Left lobe of liver (tissue), 2 donors: ENCODE results near the gene CTBP2. TPM values are rescaled to one million over a fixed set of nuclear protein-coding genes. Genes with fewer than 3 reads are reported as not detected.

Experiments
- ATAC-seq: fragments of 200-7000 bp; cut with Tn5 transposase; one replicate; pipeline ENCODE4 v1.9.1; 2020; ENCODE audit warnings: mild to moderate bottlenecking, moderate library complexity
- DNase-seq: peaks from one replicate; pipeline ENCODE4 v3.0.0-alpha.2; 2020; ENCODE audit warnings: low spot score
- total RNA-seq: library from RNA; stranded (reverse); gene quantifications from one replicate; pipeline ENCODE4 v1.2.1, GENCODE V29; 2021
- donor health status: DM: no; HTN: no; CAD: no; lungs with moderate emphysema.
- donor health status: DM: no; HTN: yes; CAD: no.

CTBP2 gene
- total RNA-seq, 1 donor from 2014 or later, result 5.8 TPM

DNA sequence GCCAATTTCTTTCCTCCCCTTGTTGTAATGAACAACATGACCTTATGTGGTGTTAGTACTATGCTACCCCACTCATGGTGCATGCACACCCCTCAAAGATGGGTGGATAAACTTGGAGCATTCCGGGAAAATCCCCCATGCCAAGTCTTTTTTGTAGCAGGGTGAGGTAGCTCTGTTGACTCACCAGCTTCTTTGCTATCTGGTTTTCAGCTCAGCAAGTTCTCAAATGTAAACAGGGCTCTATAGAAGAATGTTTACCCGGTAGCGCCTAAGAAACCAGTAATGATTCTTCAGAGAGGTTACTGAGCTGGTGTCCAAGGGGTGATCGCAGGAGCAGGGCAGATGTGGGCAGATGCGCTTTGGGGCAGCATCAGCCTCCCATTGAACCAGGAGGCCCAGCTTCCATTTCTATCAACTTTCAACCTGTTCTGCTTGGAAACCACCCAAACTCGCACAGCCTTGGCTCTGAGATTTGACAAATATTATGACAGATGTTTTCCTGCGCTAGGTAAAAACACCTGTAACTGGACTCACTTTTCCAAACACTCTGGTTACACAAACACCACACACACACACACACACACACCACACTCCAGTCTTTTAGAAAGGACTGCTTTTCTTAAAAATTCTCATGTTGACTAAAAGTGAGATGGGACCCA lies 130.7 kb downstream of the CTBP2 start:
- no peak for DNase-seq
- ATAC-seq, result no peak

DNA sequence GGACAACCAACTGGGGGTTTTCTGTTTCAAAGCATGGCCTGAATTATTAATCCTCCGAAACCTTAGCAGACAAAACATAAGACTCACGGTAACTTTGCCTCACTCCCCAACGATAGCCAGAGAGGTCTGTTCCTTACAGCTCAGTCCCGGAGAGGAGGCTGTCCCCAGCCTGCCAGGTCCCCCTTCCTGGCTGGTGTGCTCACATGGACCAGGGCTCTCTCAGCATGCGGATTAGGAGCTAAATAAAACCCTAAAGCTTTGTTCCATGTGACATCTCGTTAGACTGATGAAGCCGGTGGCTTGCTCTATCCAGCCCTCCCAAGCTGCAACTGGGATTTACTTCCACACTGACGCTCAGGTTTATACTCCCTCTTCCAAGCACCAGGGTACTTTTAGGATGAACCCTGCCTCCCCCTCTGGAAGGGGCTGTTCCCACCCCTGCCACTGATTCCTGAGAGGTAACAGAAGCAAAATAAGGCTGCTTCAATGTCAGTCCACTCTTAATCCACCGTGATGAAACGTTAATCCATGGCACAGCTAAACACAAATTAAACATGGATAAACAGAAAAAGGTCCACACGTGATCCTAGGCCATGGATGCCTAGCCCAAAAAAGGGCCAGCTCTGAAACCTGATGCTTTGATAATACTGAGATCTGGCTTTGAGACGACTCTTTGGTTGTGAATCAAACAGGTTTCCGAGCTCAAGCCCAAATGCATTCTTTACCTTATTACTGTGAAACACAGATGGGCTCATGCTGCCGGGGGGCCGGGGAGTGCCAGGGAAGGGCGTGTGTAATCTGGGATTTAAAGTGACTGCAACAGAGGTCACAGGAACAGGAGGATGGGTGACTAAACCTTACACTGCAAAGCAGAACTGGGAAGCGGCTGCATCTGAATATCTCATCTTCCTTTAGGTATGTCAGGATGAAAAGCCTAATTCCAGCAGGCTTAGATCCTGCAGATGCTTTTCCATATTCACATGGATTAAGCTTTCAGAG lies 132.2 kb downstream of the CTBP2 start:
- no peak for DNase-seq
- no peak for ATAC-seq

- no peak for DNase-seq
- no peak for ATAC-seq
Observed at GRCh38 chr10:125026974-125027735, 133.2 kb downstream of the CTBP2 start.

GRCh38 chr10:125026036-125026931 lies 134.1 kb downstream of the CTBP2 start:
- DNase-seq (no peak), ATAC-seq (no peak)

- DNase-seq (no peak), ATAC-seq (no peak)
Observed at GRCh38 chr10:125025341-125025740, 135.0 kb downstream of the CTBP2 start.

- DNase-seq (no peak), ATAC-seq (no peak)
Observed at GRCh38 chr10:125024497-125025234, 135.7 kb downstream of the CTBP2 start.

DNA sequence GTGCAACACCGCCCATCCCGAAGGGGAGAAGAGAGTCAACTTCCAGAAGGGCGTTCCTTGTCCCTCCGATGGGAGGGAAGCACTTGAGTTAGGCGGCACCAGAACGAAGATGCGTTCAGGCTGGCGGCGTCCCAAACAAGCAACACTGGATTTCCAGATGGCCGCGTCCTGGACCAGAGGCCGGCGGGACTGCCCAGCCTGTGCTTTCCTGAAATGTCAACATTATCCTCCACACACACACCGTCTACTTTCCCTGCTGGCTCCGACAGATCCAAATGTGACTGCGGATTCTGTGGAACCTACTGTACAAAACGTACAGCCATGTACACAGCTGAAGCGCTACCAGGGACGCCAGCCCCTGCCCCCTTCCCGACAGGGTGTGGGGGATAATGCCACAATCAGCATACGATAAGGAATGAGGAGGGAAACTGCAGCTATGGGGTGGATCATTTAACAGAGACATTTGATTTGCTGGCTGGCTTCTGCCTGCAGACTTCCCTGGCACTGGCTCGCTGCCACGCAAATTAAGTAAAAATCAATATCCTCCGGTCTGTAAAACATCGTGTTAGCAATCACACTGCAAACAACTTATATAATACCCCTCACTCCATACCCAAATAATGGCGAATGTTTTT lies 136.4 kb downstream of the CTBP2 start:
- DNase-seq (peak; percentile 75), ATAC-seq (peak; percentile 88)

GRCh38 chr10:125023255-125023654 lies 137.1 kb downstream of the CTBP2 start:
- DNase-seq (no peak), ATAC-seq (peak; percentile 19)

GRCh38 chr10:125022671-125023070 lies 137.7 kb downstream of the CTBP2 start:
- DNase-seq (no peak), ATAC-seq (no peak)

- ATAC-seq (no peak), DNase-seq (no peak)
Observed at GRCh38 chr10:125021686-125022344, 138.5 kb downstream of the CTBP2 start.

DNA sequence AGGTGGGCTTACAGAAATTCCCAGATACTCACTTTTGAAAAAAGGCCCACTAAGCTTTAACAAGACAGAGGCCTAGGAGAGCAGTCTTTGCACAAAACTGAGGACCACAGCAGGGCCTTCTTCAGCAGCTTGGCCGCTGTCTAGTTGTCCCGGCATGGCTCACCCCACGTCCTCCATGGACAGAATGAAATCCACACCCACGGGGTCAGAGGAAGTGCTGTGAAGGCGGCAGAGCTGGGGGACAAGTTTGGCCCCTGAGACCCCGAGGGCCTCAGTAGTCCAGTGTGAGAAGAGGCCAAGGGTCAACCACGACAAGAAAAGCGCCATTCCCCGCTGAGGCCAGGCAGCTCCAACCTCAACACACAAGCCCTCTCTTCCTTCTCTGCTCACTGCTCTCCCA lies 139.5 kb downstream of the CTBP2 start:
- no peak for DNase-seq
- ATAC-seq, result no peak

DNA sequence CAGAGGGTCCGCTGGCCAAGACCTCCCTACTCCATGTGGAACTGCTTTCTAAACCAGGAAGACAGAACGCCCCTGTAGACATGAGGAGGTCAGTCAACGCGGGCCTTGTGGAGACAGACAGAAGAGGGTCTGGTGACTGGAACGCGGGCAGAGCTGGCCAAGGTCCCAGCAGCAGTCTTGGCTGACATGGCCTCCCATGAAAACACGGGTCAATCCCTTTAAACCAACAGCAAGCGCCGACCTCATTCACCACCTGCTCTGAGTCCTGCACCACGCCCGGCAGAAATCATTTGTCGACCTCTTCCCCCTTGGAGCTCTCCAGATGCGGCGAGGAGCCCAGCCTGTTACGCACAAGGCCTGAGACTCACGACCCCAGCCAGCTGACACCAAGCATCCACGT lies 140.0 kb downstream of the CTBP2 start:
- ATAC-seq (no peak), DNase-seq (no peak)

GRCh38 chr10:125018576-125019143 lies 141.7 kb downstream of the CTBP2 start:
- no peak for DNase-seq
- ATAC-seq, result no peak

DNA sequence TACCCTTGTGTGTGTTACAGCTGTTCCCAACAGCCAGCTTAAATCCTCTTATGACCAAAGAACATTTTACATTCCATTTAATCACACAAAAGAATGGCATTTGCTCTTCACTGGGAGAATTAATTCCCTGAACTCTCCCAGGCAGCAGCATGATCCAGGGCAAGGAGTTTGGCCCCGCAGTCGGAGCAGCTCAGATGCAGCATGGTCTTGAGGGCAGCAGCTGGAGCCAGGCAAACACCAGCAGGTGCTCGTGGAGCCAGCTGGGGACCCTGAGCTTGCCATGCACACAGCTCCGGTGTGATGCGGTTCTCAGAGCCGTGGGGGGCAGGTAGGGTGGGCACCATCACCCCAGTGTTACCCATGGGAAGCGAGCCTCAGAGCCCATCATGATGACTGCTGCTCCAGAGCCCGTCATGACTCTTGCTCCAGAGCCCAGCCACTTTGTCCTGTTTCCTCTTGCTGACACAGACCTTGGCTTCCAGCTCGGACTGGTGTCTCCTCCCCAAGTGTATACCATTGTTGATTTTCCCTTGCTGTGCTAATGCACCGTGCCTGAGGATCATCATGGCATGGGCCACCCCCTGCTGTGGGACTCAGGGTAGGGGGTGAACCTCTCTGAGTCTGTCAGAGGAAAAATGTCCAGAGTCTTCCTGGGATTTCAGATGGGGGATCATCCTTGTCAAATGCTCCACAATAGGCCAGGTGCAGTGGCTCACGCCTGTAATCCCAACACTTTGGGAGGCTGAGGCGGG lies 142.6 kb downstream of the CTBP2 start:
- no peak for DNase-seq
- ATAC-seq, result peak; percentile 33

DNA sequence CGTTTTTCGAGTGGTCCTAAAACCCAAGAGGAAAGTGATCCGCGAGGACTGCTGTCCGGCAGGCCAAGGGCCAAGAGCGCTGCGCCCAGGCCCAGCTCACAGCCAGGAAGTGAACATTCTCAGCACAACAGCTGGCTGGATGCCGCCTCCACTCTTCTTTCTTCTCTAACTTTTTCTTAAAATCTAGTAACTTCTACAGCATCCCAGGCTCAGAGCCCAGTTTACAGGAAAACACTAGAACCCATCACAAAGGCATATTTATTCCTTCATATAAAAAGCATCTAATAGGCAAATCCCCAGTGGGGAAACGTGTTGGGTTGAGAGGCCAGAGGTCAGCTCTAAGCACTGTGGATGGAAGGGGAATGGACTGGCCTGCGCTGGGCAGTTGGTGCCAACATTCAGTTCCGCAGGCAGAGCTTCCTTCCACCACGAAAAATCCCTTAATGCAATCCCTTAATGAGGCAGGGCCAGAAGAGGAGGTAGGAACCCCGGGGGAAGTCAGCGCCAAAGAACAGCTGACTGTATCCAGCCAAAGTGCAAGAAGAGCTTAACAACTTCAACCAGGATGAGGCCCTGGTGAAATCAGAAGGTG lies 143.7 kb downstream of the CTBP2 start:
- peak; percentile 24 for ATAC-seq

GRCh38 chr10:125016123-125016522 lies 144.2 kb downstream of the CTBP2 start:
- DNase-seq (no peak), ATAC-seq (no peak)

More for the DNA sequence above, 143.7 kb downstream of the CTBP2 start:
- no peak for DNase-seq

- DNase-seq, result no peak
- no peak for ATAC-seq
Observed at GRCh38 chr10:125015356-125015944, 144.9 kb downstream of the CTBP2 start.
